ENCODE results near the gene TSHZ1. TPM values are rescaled to one million over a fixed set of nuclear protein-coding genes. Genes with fewer than 3 reads are reported as not detected.

The TSHZ1 gene
- total RNA-seq, 4 donors from 2014 or later = 5.4 to 20.2 (median 13.7) TPM

GRCh38 chr18:75283731-75284130, 73.1 kb downstream of the TSHZ1 start:
- no peak for DNase-seq

GRCh38 chr18:75284566-75284965, 74.0 kb downstream of the TSHZ1 start:
- WGBS, 2 donors = 92 to 94% methylated on average over 14 to 16 of the region's 16 CpGs
- H3K4me1 ChIP-seq = peaks cover 0 to 15% (median 6%) of the 10 kb centered on the region in 3 donors
- no peak for TF ChIP-seq POLR2A (IDR thresholded peaks at IDR 0.05)
- TF ChIP-seq CTCF (IDR thresholded peaks at IDR 0.05) = no peak

More at GRCh38 chr18:75283731-75284130, 73.1 kb downstream of the TSHZ1 start:
- no peak overlapping the region for H3K4me3 ChIP-seq
- TF ChIP-seq POLR2A (IDR thresholded peaks at IDR 0.05) = no peak
- TF ChIP-seq CTCF (IDR thresholded peaks at IDR 0.05) = no peak
- H3K36me3 ChIP-seq = peaks cover 22 to 52% (median 22%) of the 10 kb centered on the region in 3 donors
- no peak overlapping the region for H3K27ac ChIP-seq
- WGBS, 2 donors = 80 to 91% methylated on average over 6 to 7 of the region's 7 CpGs
- H3K4me1 ChIP-seq = peaks cover 0 to 18% (median 6%) of the 10 kb centered on the region in 3 donors
- no peaks in the 10 kb centered on the region for H3K27me3 ChIP-seq
- intact Hi-C loops (cut with DNase I) = no loop called here
- H3K9me3 ChIP-seq = no peaks in the 10 kb centered on the region

GRCh38 chr18:75285876-75286275, 75.3 kb downstream of the TSHZ1 start:
- H3K27ac ChIP-seq = no peak overlapping the region
- H3K4me3 ChIP-seq = no peak overlapping the region
- 97 to 98% methylated on average over 9 to 11 of the region's 24 CpGs for WGBS, 2 donors
- peaks cover 0 to 4% (median 0%) of the 10 kb centered on the region in 4 donors for H3K27me3 ChIP-seq
- no peaks in the 10 kb centered on the region for H3K9me3 ChIP-seq
- H3K4me1 ChIP-seq = peaks cover 0 to 7% (median 0%) of the 10 kb centered on the region in 3 donors
- intact Hi-C loops (cut with DNase I) = no loop called here
- TF ChIP-seq POLR2A (IDR thresholded peaks at IDR 0.05) (no peak), CTCF (IDR thresholded peaks at IDR 0.05) (no peak)
- no peak for DNase-seq
- H3K36me3 ChIP-seq = peaks cover 22 to 63% (median 22%) of the 10 kb centered on the region in 3 donors

More at GRCh38 chr18:75284566-75284965, 74.0 kb downstream of the TSHZ1 start:
- H3K36me3 ChIP-seq = peaks cover 22 to 55% (median 22%) of the 10 kb centered on the region in 3 donors
- no peaks in the 10 kb centered on the region for H3K9me3 ChIP-seq
- peaks cover 0 to 3% (median 0%) of the 10 kb centered on the region in 4 donors for H3K27me3 ChIP-seq
- DNase-seq = no peak
- intact Hi-C loops (cut with DNase I) = no loop called here
- H3K4me3 ChIP-seq = no peak overlapping the region
- no peak overlapping the region for H3K27ac ChIP-seq

GRCh38 chr18:75287006-75287405, 76.4 kb downstream of the TSHZ1 start:
- no peak for DNase-seq

GRCh38 chr18:75287700-75288099, 77.1 kb downstream of the TSHZ1 start:
- H3K9me3 ChIP-seq = no peaks in the 10 kb centered on the region
- H3K27ac ChIP-seq = no peak overlapping the region
- DNase-seq = no peak
- no peak overlapping the region for H3K4me3 ChIP-seq
- peaks cover 22 to 57% (median 22%) of the 10 kb centered on the region in 3 donors for H3K36me3 ChIP-seq
- intact Hi-C loops (cut with DNase I) = no loop called here
- WGBS, 2 donors = 95 to 98% methylated on average over 11 to 19 of the region's 24 CpGs
- H3K27me3 ChIP-seq = peaks cover 0 to 4% (median 0%) of the 10 kb centered on the region in 4 donors
- H3K4me1 ChIP-seq = no peaks in the 10 kb centered on the region
- TF ChIP-seq CTCF (IDR thresholded peaks at IDR 0.05) (no peak), POLR2A (IDR thresholded peaks at IDR 0.05) (no peak)

More at GRCh38 chr18:75287006-75287405, 76.4 kb downstream of the TSHZ1 start:
- Histone ChIP-seq H3K27ac (no peak overlapping the region), H3K36me3 (peaks cover 22 to 64% (median 22%) of the 10 kb centered on the region in 3 donors), H3K4me1 (no peaks in the 10 kb centered on the region), H3K27me3 (peaks cover 0 to 4% (median 0%) of the 10 kb centered on the region in 4 donors), H3K4me3 (no peak overlapping the region), H3K9me3 (no peaks in the 10 kb centered on the region)
- WGBS, 2 donors = 98 to 99% methylated on average over 7 to 10 of the region's 23 CpGs
- intact Hi-C loops (cut with DNase I) = no loop called here
- TF ChIP-seq POLR2A (IDR thresholded peaks at IDR 0.05) (no peak), CTCF (IDR thresholded peaks at IDR 0.05) (no peak)

Data from esophagus squamous epithelium (tissue), 5 donors.